Heart left ventricle (tissue), 16 donors: Measurements from ENCODE around the gene HPGD. TPM values are rescaled to one million over a fixed set of nuclear protein-coding genes. Genes with fewer than 3 reads are reported as not detected.

Experiments
- ATAC-seq, 4 donors: fragments of 200-7000 bp; cut with Tn5 transposase; one replicate each; pipeline ENCODE4 v1.9.1; 2020 to 2022; ENCODE audit warnings: moderate library complexity in 4 of 4, mild to moderate bottlenecking in 3 of 4, moderate number of reproducible peaks in 1 of 4
- DNase-seq, 5 donors: peaks; one replicate each; pipeline ENCODE4 v3.0.0-alpha.2; 2020
- H3K27ac ChIP-seq, 12 donors: fragments of 200-600 bp; sonication (generic) in 4 of 12; one replicate each; pipeline versions ENCODE4 v1.5.0 to v1.8.0; 2016 to 2022; ENCODE audit warnings: mild to moderate bottlenecking in 2 of 12
- H3K27me3 ChIP-seq, 9 donors: fragments of 200-600 bp; sonication (generic) in 2 of 9; one replicate each; pipeline versions ENCODE4 v1.5.1 to v1.8.0; 2016 to 2022; ENCODE audit warnings: mild to moderate bottlenecking in 3 of 9
- H3K36me3 ChIP-seq, 9 donors: fragments of 200-600 bp; sonication (generic) in 2 of 9; one replicate each; pipeline versions ENCODE4 v1.5.0 to v1.8.0; 2018 to 2022; ENCODE audit warnings: mild to moderate bottlenecking in 2 of 9
- H3K4me1 ChIP-seq, 12 donors: fragments of 200-600 bp; sonication (generic) in 4 of 12; one replicate each; pipeline versions ENCODE4 v1.5.0 to v1.8.0; 2016 to 2022; ENCODE audit warnings: mild to moderate bottlenecking in 3 of 12
- H3K4me3 ChIP-seq, 12 donors: fragments of 200-600 bp; sonication (generic) in 4 of 12; one replicate each; pipeline versions ENCODE4 v1.5.0 to v1.8.0; 2017 to 2022; ENCODE audit warnings: mild to moderate bottlenecking in 9 of 12, moderate library complexity in 4 of 12
- H3K9me3 ChIP-seq, 12 donors: fragments of 200-600 bp; sonication (generic) in 4 of 12; one replicate each; pipeline versions ENCODE4 v1.5.0 to v1.8.0; 2016 to 2022; ENCODE audit warnings: mild to moderate bottlenecking in 1 of 12
- POLR2A ChIP-seq, 2 donors: fragments of 450-650 bp; IDR thresholded peaks; one replicate each; pipeline ENCODE4 v1.6.1; 2017; ENCODE audit warnings: antibody characterized with exemption in 2 of 2, mild to moderate bottlenecking in 2 of 2, moderate library complexity in 2 of 2
- WGBS, 4 donors: extraction: QIAGEN DNeasy Blood & Tissue Kit in 2 of 4; methylation state at CpG; one replicate each; pipeline versions ENCODE4 v1.1.5 to v1.1.7; 2013 to 2018; 5-methylcytosine and 5-hydroxymethylcytosine counted together
- intact Hi-C, 10 donors: fragments of 100-400 bp; cut with DNase I; formaldehyde crosslinking; loops; one replicate each; pipeline versions ENCODE4 v1.11.1 to v1.14.2; 2022
- polyA plus RNA-seq, 2 donors: library from polyadenylated mRNA; stranded (reverse); fragments of 200-250 nt; gene quantifications; one replicate each; pipeline ENCODE4 v1.2.3, GENCODE V29; 2013
- total RNA-seq, 9 donors: library from RNA; depleted of rRNA in 2 of 9; stranded (reverse); fragments of >200 nt in 2 of 9; fragmentation: NEBNext Ultra II Directional in 3 of 9; extraction: Animal tissue kit (Norgen Biotek cat#: 25700) in 3 of 9; gene quantifications; one replicate each; pipeline versions ENCODE4 v1.1.0 to v1.2.4, GENCODE V29; 2016 to 2023
- TF ChIP-seq, protein P1 (sequence below), 12 donors: fragments of 200-600 bp; sonication (generic) in 4 of 12; IDR thresholded peaks; one replicate each; pipeline versions ENCODE4 v1.5.0 to v1.8.0; 2018 to 2022; ENCODE audit warnings: antibody characterized with exemption in 12 of 12, mild to moderate bottlenecking in 5 of 12
- donor health status: ischemic (EF 13 %, LVEDD 7.1; RV severe dilation, severe dysfunction).
- donor health status: healthy with polysubstance abuse.
- donor health status: DM: no; HTN: yes; CAD: no.
- donor health status: DM: no; HTN: no; CAD: no.
- donor health status: ischemic (EF 25% LVEDD 6.9; RV normal size, moderate dysfunction).
- donor health status: ischemic (EF 25% LVEDD 5.7; RV mildly dilated, moderate dysfunction).
- donor health status: healthy.
- donor health status: DM: yes; HTN: yes; CAD: no.
- donor health status: ischemic (EF 35%, LVEDD 5.7; RV mildly dilated, moderate dysfunction).
- donor health status: nonischemic (EF 11% LVEDD 7.7; RV severe dilation, severe dysfunction).
- donor health status: DM: yes; HTN: yes; CAD: no.
- donor health status: PGD.
- donor health status: ischemic (EF 29% LVEDD 5.4; RV normal size, mild dysfunction).
- donor health status: nonischemic (EF 23%, LVEDD 6.1; RV moderate dilation, normal function).

The HPGD gene
- total and polyA plus RNA-seq, 11 donors = 0.29 to 4.7 (median 0.91) TPM

DNA sequence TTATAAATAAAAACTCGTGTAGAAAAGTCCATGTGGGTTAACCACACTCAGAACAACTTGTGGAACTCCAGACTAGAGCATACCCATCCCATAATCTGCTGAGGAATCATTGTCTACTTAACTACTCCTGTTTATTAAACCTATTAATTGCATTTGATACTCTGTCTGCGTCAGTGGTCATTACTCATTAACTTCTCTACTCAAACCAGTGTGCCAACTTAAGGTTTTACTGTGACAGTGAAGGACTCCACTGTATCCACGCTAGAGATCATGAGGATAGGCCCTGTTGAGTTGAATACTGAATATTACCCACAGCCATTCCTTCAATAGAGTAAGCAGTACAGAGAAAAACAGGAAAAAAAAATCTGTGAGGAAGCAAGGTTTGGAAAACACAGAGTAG lies 17.3 kb downstream of the HPGD start:
- TF ChIP-seq POLR2A (IDR thresholded peaks at IDR 0.05) = no peak
- TF ChIP-seq, protein P1, sequence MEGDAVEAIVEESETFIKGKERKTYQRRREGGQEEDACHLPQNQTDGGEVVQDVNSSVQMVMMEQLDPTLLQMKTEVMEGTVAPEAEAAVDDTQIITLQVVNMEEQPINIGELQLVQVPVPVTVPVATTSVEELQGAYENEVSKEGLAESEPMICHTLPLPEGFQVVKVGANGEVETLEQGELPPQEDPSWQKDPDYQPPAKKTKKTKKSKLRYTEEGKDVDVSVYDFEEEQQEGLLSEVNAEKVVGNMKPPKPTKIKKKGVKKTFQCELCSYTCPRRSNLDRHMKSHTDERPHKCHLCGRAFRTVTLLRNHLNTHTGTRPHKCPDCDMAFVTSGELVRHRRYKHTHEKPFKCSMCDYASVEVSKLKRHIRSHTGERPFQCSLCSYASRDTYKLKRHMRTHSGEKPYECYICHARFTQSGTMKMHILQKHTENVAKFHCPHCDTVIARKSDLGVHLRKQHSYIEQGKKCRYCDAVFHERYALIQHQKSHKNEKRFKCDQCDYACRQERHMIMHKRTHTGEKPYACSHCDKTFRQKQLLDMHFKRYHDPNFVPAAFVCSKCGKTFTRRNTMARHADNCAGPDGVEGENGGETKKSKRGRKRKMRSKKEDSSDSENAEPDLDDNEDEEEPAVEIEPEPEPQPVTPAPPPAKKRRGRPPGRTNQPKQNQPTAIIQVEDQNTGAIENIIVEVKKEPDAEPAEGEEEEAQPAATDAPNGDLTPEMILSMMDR (IDR thresholded peaks at IDR 0.05) = no peak
- WGBS, 4 donors = 67 to 74% (median 70%) methylated on average over 3 of the region's 3 CpGs

DNA sequence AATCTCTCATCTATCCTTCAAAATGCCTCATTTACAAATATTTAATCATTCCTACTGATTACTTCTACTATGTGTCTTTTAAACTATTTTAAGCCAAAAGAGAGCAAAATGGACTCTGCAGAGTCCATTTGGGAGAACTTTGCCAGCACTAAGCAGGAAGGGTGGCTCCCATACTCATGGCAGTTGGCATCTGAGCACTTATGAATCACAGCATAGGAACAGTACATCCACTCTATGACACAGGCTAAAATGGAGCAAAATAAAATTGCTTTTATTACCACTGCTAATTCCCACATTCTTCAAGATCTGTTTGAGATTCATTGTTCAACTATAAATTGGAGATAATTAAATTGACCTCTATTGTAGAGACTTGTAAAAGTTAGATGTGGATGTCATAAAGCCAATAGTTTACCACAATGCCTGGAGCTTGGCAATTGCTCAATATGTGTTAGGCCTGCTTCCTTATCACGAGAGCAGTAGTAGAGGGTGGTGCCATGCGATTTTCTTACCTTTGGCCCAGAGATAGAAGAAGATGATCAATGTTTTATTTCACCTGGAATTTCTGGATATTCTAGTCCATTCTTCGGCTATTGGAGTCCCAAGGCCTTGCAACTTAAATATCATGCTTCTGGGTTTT lies 19.1 kb downstream of the HPGD start:
- H3K4me3 ChIP-seq = no peak overlapping the region
- WGBS, 4 donors = 72 to 82% (median 77%) methylated on average over 3 of the region's 3 CpGs
- no peak for TF ChIP-seq POLR2A (IDR thresholded peaks at IDR 0.05)
- TF ChIP-seq, protein P1 (IDR thresholded peaks at IDR 0.05) = no peak
- H3K27ac ChIP-seq = no peak overlapping the region
- no peak for DNase-seq
- H3K27me3 ChIP-seq = no peaks in the 10 kb centered on the region
- intact Hi-C loops = no loop called here
- no peak for ATAC-seq
- H3K9me3 ChIP-seq = no peaks in the 10 kb centered on the region
- H3K4me1 ChIP-seq = no peaks in the 10 kb centered on the region
- H3K36me3 ChIP-seq = no peaks in the 10 kb centered on the region

More for the DNA sequence above, 17.3 kb downstream of the HPGD start:
- intact Hi-C loops = no loop called here
- DNase-seq (no peak), ATAC-seq (no peak)
- H3K9me3 ChIP-seq = no peaks in the 10 kb centered on the region
- H3K27ac ChIP-seq = no peak overlapping the region
- H3K36me3 ChIP-seq = no peaks in the 10 kb centered on the region
- no peak overlapping the region for H3K4me3 ChIP-seq
- H3K4me1 ChIP-seq = no peaks in the 10 kb centered on the region
- H3K27me3 ChIP-seq = no peaks in the 10 kb centered on the region

DNA sequence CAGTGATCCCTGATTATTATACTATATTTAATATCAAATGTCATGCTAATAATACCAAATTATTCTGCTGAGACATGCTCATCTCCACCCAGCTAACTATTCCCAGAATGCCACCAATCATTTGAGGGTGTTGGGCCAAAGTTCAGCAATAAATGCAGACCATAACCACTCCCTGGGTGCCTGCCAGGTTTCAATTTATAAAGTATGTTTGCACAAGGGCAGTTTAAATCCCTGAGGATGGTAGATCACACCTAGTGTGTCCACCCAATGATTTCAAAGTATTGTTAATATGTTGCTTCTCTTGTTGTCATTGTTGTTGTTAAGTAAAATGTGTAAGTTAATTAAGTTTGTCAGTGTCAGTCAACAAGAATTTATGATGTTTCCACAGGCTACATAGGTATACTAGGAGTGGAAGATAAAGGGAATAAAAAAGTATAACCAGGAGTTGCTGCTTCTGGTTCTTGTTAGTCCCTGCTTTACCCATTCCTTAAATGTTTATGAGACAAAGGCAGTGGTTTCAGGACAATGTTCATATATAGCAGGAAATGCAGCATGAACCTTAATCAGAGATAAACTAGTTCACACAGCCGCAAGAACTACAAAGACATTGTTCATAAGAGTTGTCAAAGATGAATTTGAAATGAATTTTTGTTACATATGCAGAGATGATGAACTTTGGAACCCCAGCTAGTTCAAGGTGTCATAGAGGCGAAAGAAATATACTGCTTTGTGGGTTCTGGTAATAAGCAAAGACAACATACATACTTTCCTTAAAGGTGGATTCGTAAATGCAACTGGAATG lies 25.5 kb downstream of the HPGD start:
- TF ChIP-seq POLR2A (IDR thresholded peaks at IDR 0.05) = no peak
- TF ChIP-seq, protein P1 (IDR thresholded peaks at IDR 0.05) = no peak
- 81 to 87% (median 85%) methylated on average over 3 of the region's 3 CpGs for WGBS, 4 donors
- ATAC-seq (no peak), DNase-seq (no peak)
- Histone ChIP-seq H3K4me3 (no peak overlapping the region), H3K9me3 (no peaks in the 10 kb centered on the region), H3K27me3 (no peaks in the 10 kb centered on the region), H3K4me1 (no peaks in the 10 kb centered on the region), H3K36me3 (no peaks in the 10 kb centered on the region), H3K27ac (no peak overlapping the region)
- intact Hi-C loops = no loop called here

DNA sequence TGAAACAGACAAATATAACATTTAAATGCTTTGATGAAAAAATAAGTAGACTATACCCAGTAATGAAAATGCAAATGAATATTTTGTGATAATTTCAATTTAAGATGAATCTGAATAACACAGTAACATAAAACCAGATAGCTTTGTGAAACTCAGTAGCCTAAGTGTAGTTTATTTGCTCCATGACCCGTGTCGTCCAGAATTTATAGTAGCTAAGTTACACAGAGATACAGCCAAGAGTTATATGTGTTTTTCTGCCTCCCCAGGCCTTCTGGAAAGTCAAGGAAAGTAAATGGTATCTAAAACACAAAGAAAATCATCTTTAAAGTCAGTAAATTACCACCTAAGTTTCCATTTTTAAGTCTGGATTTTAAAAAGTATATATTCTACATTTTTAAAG lies 26.7 kb downstream of the HPGD start:
- 53 to 83% (median 64%) methylated on average over 2 of the region's 2 CpGs for WGBS, 4 donors
- Histone ChIP-seq H3K4me3 (no peak overlapping the region), H3K36me3 (no peaks in the 10 kb centered on the region), H3K27ac (no peak overlapping the region), H3K4me1 (no peaks in the 10 kb centered on the region), H3K27me3 (no peaks in the 10 kb centered on the region), H3K9me3 (no peaks in the 10 kb centered on the region)
- intact Hi-C loops = no loop called here
- no peak for ATAC-seq
- TF ChIP-seq, protein P1 (IDR thresholded peaks at IDR 0.05) = no peak
- no peak for TF ChIP-seq POLR2A (IDR thresholded peaks at IDR 0.05)
- no peak for DNase-seq
